AG04450 (cell line): ENCODE results near the gene UCP3. TPM values are rescaled to one million over a fixed set of nuclear protein-coding genes. Genes with fewer than 3 reads are reported as not detected.

Experiments
- CTCF ChIA-PET: fragments of 300-600, 350-600 bp; formaldehyde crosslinking; extraction: SDS; loops from one replicate; lab custom pipeline; 2022; ENCODE audit warnings: antibody characterized with exemption, inconsistent platforms; lab: Charles Lee
- POLR2A ChIA-PET: fragments of 350-600 bp; formaldehyde crosslinking; extraction: SDS; loops from one replicate; lab custom pipeline; 2021; ENCODE audit warnings: antibody characterized with exemption, inconsistent platforms; lab: Yijun Ruan, JAX
- DNase-seq: peaks from one replicate; pipeline ENCODE4 v3.0.0-alpha.2; 2011; ENCODE audit warnings: low read depth, low spot score
- H3K27ac ChIP-seq: one replicate; pipeline ENCODE4 v1.5.1; 2012; ENCODE audit warnings: low read depth, low read length, control low read depth
- H3K27me3 ChIP-seq: one replicate; pipeline ENCODE4 v1.6.0; 2012; ENCODE audit warnings: low read length; ENCODE audit not compliant: control insufficient read depth, insufficient read depth
- H3K4me3 ChIP-seq: 2 replicates; pipeline ENCODE4 v1.5.1; 2011; ENCODE audit warnings: mild to moderate bottlenecking, low read depth, low read length, control low read depth
- H3K9me3 ChIP-seq: 2 replicates; pipeline ENCODE4 v1.5.1; 2012; ENCODE audit warnings: low read length; ENCODE audit not compliant: control insufficient read depth, insufficient read depth
- CTCF ChIP-seq: IDR thresholded peaks from 2 replicates; pipeline ENCODE4 v1.5.1; 2011; ENCODE audit warnings: low read depth, low read length, control low read depth, inconsistent platforms
- polyA plus RNA-seq: library from polyadenylated mRNA; depleted of rRNA; stranded (reverse); fragments of >200 nt; gene quantifications from 2 replicates; pipeline ENCODE4 v1.2.3, GENCODE V29; 2011

The UCP3 gene
- polyA plus RNA-seq, 1 experiment = 0.41 TPM

GRCh38 chr11:74002832-74003231 lies 6.1 kb downstream of the UCP3 start:
- CTCF ChIA-PET = no interaction called here
- no peak for TF ChIP-seq CTCF
- Histone ChIP-seq H3K9me3 (no peaks in the 10 kb centered on the region; the same call in 1 of the 2 replicates), H3K27ac (no peak overlapping the region), H3K4me3 (no peak overlapping the region), H3K27me3 (no peaks in the 10 kb centered on the region)
- POLR2A ChIA-PET = no interaction called here
- no peak for DNase-seq

DNA sequence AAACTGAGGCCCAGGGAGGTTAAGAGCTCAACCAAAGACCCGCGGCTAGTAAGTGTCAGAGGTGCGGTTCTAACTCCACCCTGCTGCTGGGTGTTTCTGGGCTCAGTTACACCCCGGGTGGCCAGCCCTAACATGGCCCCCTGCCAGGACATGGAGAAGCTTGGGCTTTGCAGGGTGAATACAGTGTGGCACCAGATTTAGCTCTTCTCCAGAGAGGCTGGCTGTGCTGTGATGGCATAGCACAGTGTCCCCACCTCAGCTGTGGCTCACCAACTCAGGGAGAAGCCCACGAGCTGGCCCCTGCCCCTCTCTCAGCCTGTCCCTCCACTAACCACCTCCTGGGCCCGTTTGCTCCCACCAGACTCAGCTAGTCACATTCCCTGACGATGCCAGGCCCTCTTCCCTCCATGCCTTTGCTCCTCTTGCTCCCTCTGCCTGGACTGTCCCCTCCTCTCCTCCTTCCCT lies 7.0 kb downstream of the UCP3 start:
- H3K27ac ChIP-seq = no peak overlapping the region
- H3K27me3 ChIP-seq = no peaks in the 10 kb centered on the region
- TF ChIP-seq CTCF = no peak
- H3K9me3 ChIP-seq = no peaks in the 10 kb centered on the region; the same call in 1 of the 2 replicates
- POLR2A ChIA-PET = no interaction called here
- no peak for DNase-seq
- H3K4me3 ChIP-seq = no peak overlapping the region
- CTCF ChIA-PET = no interaction called here

DNA sequence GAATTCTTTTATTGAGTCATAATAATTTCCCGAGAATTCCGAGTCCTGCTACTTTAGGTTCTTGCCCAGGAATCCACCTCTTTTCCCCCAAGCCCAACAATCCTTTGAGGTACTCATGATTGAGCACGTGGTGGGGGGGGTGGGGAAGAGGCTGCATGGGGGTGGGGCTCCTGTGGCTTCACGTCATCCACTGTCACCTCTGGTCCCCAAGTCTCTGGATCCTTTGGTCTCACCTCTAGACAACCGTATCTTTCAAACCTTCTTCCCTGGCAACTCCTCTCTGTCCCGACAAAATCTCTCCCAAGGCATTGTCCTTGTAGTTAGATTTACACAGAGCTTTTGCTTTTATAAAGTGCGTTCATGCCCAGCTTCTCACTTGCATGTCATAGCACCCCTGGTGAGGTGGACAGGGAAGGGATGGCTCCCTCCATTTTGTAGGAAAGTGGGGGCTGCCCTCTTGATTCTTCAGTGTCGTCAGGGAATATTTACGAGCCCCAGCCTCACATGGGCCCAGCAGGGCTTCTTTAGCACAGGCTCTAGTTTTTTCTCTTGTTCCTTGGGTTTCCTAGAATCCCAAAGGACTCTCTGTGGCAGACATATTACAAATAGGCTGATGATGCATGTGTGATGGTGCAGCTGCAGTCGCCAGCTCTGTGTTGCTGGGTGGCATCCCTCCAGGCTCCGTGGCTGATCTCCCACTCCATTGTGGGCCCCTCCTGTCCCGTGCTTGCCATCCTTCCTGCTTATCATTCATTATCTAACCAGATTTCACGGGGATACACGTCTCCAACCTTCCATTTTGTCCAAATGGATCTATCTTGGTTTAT lies 8.4 kb downstream of the UCP3 start:
- H3K9me3 ChIP-seq = no peaks in the 10 kb centered on the region
- no peaks in the 10 kb centered on the region for H3K27me3 ChIP-seq
- no peak overlapping the region for H3K4me3 ChIP-seq
- no peak for DNase-seq
- no peak for TF ChIP-seq CTCF
- no peak overlapping the region for H3K27ac ChIP-seq
- POLR2A ChIA-PET = no interaction called here
- CTCF ChIA-PET = no interaction called here

GRCh38 chr11:73999581-74000306 lies 9.1 kb downstream of the UCP3 start:
- ChIA-PET CTCF (no interaction called here), POLR2A (no interaction called here)
- no peaks in the 10 kb centered on the region for H3K27me3 ChIP-seq

More at GRCh38 chr11:73999581-74000306, 9.1 kb downstream of the UCP3 start:
- Histone ChIP-seq H3K27ac (no peak overlapping the region), H3K9me3 (no peaks in the 10 kb centered on the region), H3K4me3 (no peak overlapping the region)
- TF ChIP-seq CTCF = no peak
- DNase-seq = no peak
